OCI-LY1 (cell line): ENCODE results near the gene FAT1.

ENCODE experiments used
- H2AFZ ChIP-seq: fragments of 200-600 bp; sonication (generic), shearing (Covaris generic); 2 replicates; pipeline ENCODE4 v1.6.0; 2014; ENCODE audit warnings: antibody characterized with exemption, mild to moderate bottlenecking, low read length
- H3F3A ChIP-seq: fragments of 200-600 bp; sonication (generic), shearing (Covaris generic); 2 replicates; pipeline ENCODE4 v1.6.0; 2014; ENCODE audit warnings: mild to moderate bottlenecking, antibody characterized with exemption, low read length, moderate library complexity; ENCODE audit not compliant: insufficient read depth
- H3K27ac ChIP-seq: fragments of 200-600 bp; sonication (generic); 2 replicates; pipeline ENCODE4 v1.5.1; 2014; ENCODE audit warnings: low read length, mixed run types, mild to moderate bottlenecking, low read depth; ENCODE audit not compliant: poor library complexity, severe bottlenecking
- H3K27me3 ChIP-seq: fragments of 200-600 bp; sonication (generic); 2 replicates; pipeline ENCODE4 v1.6.0; 2014; ENCODE audit warnings: antibody characterized with exemption, mild to moderate bottlenecking, low read length, moderate library complexity; ENCODE audit not compliant: insufficient read depth
- H3K36me3 ChIP-seq: fragments of 200-600 bp; sonication (generic); 2 replicates; pipeline ENCODE4 v1.6.1; 2014; ENCODE audit warnings: mild to moderate bottlenecking, antibody characterized with exemption, low read length, moderate library complexity, mixed read lengths; ENCODE audit not compliant: insufficient read depth
- H3K4me1 ChIP-seq: fragments of 200-600 bp; sonication (generic); 2 replicates; pipeline ENCODE4 v1.5.1; 2014; ENCODE audit warnings: mild to moderate bottlenecking, low read length, moderate library complexity; ENCODE audit not compliant: insufficient read depth, severe bottlenecking
- H3K4me2 ChIP-seq: fragments of 200-600 bp; sonication (generic), shearing (Covaris generic); 2 replicates; pipeline ENCODE4 v1.6.1; 2014; ENCODE audit warnings: low read length
- H3K4me3 ChIP-seq: fragments of 200-600 bp; sonication (generic); 2 replicates; pipeline ENCODE4 v1.5.1; 2014; ENCODE audit warnings: low read length, low read depth, mild to moderate bottlenecking, mixed read lengths; ENCODE audit not compliant: poor library complexity, severe bottlenecking
- H3K79me2 ChIP-seq: fragments of 200-600 bp; shearing (Covaris generic); 2 replicates; pipeline ENCODE4 v1.6.1; 2016; ENCODE audit warnings: mixed run types, low read length, mixed read lengths; ENCODE audit not compliant: insufficient read depth
- H3K9ac ChIP-seq: fragments of 200-600 bp; sonication (generic), shearing (Covaris generic); 2 replicates; pipeline ENCODE4 v1.6.1; 2014; ENCODE audit warnings: mild to moderate bottlenecking, low read length, mixed read lengths
- H3K9me2 ChIP-seq: fragments of 200-600 bp; sonication (generic), shearing (Covaris generic); 2 replicates; pipeline ENCODE4 v1.6.1; 2014; ENCODE audit warnings: low read depth, mild to moderate bottlenecking, low read length, mixed read lengths
- H3K9me3 ChIP-seq: fragments of 200-600 bp; shearing (Covaris generic); 2 replicates; pipeline ENCODE4 v1.6.1; 2014; ENCODE audit warnings: low read length, mixed read lengths
- H4K20me1 ChIP-seq: fragments of 200-600 bp; sonication (generic), shearing (Covaris generic); 2 replicates; pipeline ENCODE4 v1.6.0; 2016; ENCODE audit warnings: mild to moderate bottlenecking, low read length; ENCODE audit not compliant: insufficient read depth
- CTCF ChIP-seq: fragments of 200-600 bp; sonication (generic), shearing (Covaris generic); IDR thresholded peaks from 2 replicates; pipeline ENCODE4 v1.5.1; 2017; ENCODE audit warnings: mild to moderate bottlenecking, antibody characterized with exemption, low read length, moderate library complexity, mixed read lengths
- EZH2 ChIP-seq: fragments of 200-600 bp; sonication (generic), shearing (Covaris generic); IDR thresholded peaks from 2 replicates; pipeline ENCODE4 v1.8.0; 2017; ENCODE audit warnings: borderline replicate concordance, mixed run types, mild to moderate bottlenecking, antibody characterized with exemption, low read length, moderate library complexity, mixed read lengths

The FAT1 gene

GRCh38 chr4:186687265-186687664, 36.4 kb downstream of the FAT1 start:
- no peak for TF ChIP-seq EZH2
- no peak for TF ChIP-seq CTCF
- Histone ChIP-seq H2AFZ (no peak overlapping the region), H3K4me1 (peaks cover 26% of the 10 kb centered on the region), H3K4me3 (no peak overlapping the region), H3K9ac (no peak overlapping the region), H4K20me1 (no peaks in the 10 kb centered on the region), H3K79me2 (no peaks in the 10 kb centered on the region), H3K27me3 (no peaks in the 10 kb centered on the region), H3K9me3 (no peaks in the 10 kb centered on the region), H3K4me2 (no peak overlapping the region), H3F3A (no peaks in the 10 kb centered on the region), H3K27ac (no peak overlapping the region), H3K36me3 (no peaks in the 10 kb centered on the region), H3K9me2 (no peaks in the 10 kb centered on the region)

- no peaks in the 10 kb centered on the region for H4K20me1 ChIP-seq
- H3K27ac ChIP-seq, result no peak overlapping the region
- no peak overlapping the region for H3K9ac ChIP-seq
- H3K4me2 ChIP-seq, result no peak overlapping the region
- no peaks in the 10 kb centered on the region for H3K36me3 ChIP-seq
- H3K27me3 ChIP-seq, result no peaks in the 10 kb centered on the region
- H2AFZ ChIP-seq, result no peak overlapping the region
- H3F3A ChIP-seq, result no peaks in the 10 kb centered on the region
- no peak overlapping the region for H3K4me3 ChIP-seq
- H3K9me3 ChIP-seq, result no peaks in the 10 kb centered on the region
- peaks cover 26% of the 10 kb centered on the region for H3K4me1 ChIP-seq
- no peaks in the 10 kb centered on the region for H3K79me2 ChIP-seq
- TF ChIP-seq CTCF (no peak), EZH2 (no peak)
- no peaks in the 10 kb centered on the region for H3K9me2 ChIP-seq
Observed at GRCh38 chr4:186685767-186686183, 37.9 kb downstream of the FAT1 start.

- no peak overlapping the region for H3K27ac ChIP-seq
- no peak overlapping the region for H3K4me3 ChIP-seq
- no peak overlapping the region for H3K4me2 ChIP-seq
Observed at GRCh38 chr4:186684889-186685309, 38.8 kb downstream of the FAT1 start.

More at GRCh38 chr4:186684889-186685309, 38.8 kb downstream of the FAT1 start:
- Histone ChIP-seq H3K4me1 (peaks cover 26% of the 10 kb centered on the region), H3K27me3 (no peaks in the 10 kb centered on the region), H2AFZ (no peak overlapping the region), H3K36me3 (no peaks in the 10 kb centered on the region), H3K9ac (no peak overlapping the region), H4K20me1 (no peaks in the 10 kb centered on the region), H3F3A (no peaks in the 10 kb centered on the region), H3K9me2 (no peaks in the 10 kb centered on the region), H3K9me3 (no peaks in the 10 kb centered on the region), H3K79me2 (no peaks in the 10 kb centered on the region)
- TF ChIP-seq EZH2, result no peak
- no peak for TF ChIP-seq CTCF
